Medulla oblongata (tissue), 1 donor: Measurements from ENCODE around the gene STN1.
A peak's percentile ranks its signal among the peaks of the same experiment; 100 is the strongest.
"Not testable (repeated sequence)": the region's sequence is repeated elsewhere in the genome, so short reads cannot be mapped to it uniquely, and the experiment has no call there.

Experiments
- DNase-seq: peaks from one replicate; pipeline ENCODE4 v3.0.0-alpha.2; 2015; ENCODE audit errors: extremely low spot score

The STN1 gene

DNA sequence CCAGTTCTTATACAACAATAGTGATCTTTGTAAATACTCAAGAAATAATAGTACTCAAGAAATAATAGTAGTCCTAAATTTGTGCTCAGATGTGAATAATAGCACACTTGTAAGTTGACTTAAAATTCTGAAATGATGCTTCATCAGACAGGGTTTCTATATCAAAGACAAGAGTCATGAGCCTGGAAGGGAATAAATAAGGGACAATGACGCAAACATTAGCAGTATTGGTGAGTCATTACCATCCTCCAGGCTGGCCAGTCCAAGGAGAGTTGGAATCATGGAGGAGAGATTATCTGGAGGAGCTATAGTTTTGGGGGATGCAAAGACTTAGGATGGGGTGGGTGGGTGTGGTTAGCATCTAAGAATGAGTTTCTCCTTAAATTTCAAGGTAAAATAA is 56.5 kb downstream of the STN1 start:
- no peak for DNase-seq

DNA sequence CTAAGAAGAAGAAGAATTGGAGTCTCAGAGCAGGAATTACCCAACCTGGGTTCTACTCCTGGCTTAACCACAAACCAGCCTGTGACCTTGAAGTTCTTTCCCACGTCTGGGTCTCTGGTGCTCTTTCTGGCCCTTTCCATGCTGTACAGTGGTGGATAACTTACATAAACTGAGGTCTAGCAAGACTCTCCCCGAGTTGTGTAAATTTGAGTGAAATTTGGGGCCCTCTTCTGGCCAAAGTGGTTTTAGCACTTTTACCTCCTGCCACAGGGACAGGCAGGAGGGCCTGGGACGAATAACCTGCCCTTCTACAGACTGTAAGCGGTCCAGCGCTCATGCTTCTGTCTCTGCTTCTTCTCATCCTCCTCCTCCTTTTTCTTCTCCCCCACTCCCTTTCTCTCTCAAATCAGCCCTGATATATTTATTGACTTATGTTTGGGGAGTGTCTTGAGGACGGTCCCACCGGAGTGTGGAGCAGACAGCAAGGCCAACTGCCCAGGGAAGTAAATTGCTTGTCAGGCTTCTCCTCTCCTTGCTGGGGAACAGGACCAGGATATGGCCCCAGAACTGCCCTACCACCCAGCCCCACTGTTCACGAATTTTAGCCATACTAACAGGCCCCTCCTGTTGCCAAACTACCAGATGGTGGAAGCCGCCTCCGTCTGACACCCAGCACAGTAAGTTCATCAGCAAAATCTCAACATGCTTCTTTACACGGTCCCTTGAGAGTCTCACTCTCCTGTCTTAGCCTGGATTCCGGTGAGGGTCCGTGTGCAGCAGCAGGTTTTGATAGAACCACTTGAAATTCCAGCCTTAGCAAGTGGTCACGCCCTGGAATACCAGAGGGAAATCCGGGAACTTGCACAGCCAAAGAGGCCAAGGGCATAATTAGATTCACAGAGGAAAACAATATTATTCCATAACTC is 58.6 kb downstream of the STN1 start:
- DNase-seq, result peak; percentile 91

GRCh38 chr10:103858360-103858759 is 59.6 kb downstream of the STN1 start:
- DNase-seq, result peak; percentile 61

DNA sequence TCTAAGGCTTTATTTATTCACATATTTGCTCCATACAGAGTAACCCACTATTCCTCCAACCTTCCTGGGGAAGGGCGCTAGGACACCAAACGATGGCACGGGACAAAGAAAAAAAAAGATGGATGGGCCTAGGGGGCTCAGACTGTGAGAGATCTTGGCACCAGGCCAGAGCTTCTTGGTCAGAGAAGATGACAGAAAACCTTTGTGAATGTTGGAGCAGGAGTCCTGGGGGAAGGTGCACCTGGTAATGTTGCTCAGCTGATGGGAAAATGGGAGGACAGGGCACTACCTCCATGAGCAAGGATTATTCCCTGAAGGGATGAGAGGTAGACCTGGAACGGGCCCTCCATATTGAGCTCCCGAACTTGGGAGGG is 61.2 kb downstream of the STN1 start:
- DNase-seq, result no peak

GRCh38 chr10:103855852-103856796 is 61.9 kb downstream of the STN1 start:
- DNase-seq, result peak; percentile 45

DNA sequence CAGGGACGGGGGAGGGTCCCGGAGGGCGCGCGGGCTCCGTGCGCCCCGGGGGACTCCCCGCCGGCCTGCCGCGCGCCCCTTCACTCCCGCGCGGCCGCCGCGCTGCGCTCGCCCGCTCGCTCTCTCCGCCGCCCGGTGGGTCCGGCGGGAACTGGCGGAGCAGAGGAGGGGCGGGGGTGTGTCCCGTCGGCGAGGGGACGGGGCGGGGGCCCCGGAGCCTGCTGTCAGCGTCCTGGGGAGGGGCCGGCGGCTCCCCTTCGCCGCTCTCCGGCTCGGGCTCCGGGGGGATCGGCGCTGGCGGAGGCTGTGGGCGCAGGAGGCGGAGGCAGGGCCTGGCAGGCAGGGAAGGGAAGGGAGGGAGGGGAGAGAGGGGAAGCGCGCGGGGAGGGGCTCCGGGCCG is 62.6 kb downstream of the STN1 start, which contains the start of gene SH3PXD2A:
SH3PXD2A (minus strand) TSS at position 153 of the 400 bp plus-strand sequence. CDS start 310 bp downstream, outside the sequence.
- peak; percentile 26 for DNase-seq

- peak; percentile 36 for DNase-seq
These were observed 63.1 kb downstream of the STN1 start for GRCh38 chr10:103854686-103855391.

DNA sequence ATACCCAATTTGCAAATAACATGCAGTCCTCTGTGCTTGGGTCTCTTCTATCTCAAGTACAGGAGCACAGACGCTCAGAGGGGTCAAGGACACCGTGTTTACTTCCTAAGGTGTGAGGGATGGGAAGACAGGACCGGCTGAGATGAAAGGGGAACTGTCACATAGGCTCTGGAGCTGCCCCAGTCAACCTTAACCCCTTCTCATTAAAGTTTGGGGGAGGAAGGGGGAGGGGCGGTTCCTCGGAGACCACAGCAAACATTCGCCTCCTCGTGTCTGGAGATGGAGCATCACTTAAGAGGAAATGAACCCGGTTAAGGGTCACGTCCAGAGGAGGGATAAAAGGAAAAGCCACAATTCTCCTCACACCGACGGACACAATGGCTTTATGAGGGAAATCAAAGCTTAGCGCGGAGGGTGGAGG is 63.7 kb downstream of the STN1 start:
- peak; percentile 29 for DNase-seq

GRCh38 chr10:103853428-103854264 is 64.3 kb downstream of the STN1 start:
- DNase-seq, result peak; percentile 28

DNA sequence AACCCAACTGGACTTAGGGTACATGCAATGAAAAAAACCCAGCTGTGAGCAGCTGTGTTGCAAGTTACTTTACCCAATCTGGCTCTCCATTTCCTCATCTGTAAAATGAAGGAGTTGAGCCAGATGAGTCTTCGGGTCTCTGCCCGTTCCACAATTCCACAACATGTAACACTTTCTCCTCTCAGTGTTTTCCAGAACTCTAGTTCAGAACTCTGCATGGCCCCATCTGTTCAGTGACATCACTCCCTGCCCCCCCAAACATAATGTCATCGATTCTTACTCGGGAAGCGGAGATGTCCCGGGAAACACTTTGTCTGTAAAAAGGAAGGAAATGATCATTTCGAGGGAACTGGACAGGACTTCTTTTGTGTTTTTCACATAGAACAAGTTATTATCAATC is 65.1 kb downstream of the STN1 start:
- peak; percentile 30 for DNase-seq

GRCh38 chr10:103852189-103852711 is 65.7 kb downstream of the STN1 start:
- peak; percentile 10 for DNase-seq

DNA sequence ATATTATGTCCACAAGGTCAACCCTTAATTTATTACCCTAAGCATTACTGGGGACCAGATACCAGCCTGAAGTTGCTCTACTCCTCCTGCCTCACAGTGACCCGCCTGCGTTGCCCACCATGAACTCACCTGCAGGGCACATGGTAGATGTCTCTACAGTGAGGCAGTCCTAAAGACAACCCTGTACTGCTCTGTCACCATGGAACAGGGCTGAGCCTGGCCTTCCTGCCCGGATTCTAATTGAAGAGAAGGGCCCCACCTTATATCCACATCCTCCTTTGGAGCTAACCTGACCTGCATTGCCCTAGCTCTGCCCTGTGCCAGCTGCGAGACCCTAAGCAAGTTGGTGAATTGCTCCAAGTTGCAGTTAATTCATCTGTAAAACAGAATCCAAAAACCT is 66.7 kb downstream of the STN1 start:
- no peak for DNase-seq

GRCh38 chr10:103850572-103850895 is 67.5 kb downstream of the STN1 start:
- DNase-seq, result no peak

DNA sequence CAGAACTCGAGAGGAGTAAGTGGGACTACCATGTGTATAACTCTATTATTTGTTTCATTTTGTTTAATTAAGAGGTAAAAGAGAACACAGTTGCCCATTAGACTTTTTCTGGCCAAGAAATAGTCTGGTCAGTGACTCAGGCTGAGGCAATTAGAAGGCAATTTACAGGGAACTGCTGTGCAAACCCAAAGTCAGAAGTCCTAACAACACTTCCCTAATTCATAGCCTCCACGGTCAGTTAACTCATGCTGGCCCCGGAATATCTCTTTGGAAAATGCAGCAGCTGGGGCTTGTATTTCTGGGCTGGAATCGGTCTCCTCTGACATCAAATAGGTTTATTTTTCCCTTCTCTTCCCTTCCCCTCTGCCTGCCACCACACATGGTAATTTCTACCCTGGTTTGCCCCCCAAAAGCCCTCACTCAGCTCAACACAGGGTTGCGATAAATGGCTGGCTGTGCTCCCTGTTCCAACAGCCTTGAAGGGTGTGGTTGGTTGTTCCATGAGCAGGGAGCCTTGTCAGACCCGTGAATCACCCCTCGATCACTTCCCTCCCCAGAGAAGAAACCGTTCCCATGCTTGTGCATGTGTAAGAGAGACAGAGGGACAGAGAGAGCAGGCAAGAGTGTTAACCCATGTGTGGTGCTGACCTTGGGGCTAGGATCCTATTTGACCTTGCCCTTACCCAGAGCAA is 68.0 kb downstream of the STN1 start:
- peak; percentile 33 for DNase-seq

DNA sequence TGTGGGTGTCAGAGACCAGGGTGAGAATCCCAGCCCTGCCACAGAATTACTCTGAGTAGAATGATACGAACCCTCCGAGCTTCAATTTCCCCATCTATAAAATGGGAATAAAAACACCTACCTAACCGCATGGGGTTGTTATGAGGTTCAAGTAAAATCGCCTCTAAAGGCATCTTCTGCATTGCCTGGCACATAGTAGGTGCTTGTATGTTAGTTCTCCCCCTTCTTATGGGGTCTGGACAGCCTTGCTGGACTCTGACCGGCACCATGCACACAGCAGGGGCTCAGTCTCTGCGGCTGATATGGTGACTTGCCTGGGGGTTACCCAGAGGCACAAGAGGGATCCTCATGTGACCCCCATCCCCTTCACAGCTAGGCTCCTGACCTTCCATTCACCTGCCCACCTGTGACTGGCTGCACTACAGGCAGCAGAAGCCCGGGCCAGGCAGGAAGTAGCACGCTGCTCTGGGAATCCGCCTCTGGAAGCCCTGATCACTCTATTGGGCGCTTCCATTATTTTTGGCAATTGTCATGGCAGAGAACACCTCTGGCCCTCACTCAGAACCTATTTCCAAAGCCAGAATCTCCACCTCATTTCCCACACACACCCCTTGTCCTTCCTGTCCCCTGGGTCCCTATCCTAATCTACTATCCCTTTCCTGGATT is 68.6 kb downstream of the STN1 start:
- no peak for DNase-seq

GRCh38 chr10:103847909-103848468 is 70.0 kb downstream of the STN1 start:
- no peak for DNase-seq

GRCh38 chr10:103847346-103847745 is 70.6 kb downstream of the STN1 start:
- no peak for DNase-seq

DNA sequence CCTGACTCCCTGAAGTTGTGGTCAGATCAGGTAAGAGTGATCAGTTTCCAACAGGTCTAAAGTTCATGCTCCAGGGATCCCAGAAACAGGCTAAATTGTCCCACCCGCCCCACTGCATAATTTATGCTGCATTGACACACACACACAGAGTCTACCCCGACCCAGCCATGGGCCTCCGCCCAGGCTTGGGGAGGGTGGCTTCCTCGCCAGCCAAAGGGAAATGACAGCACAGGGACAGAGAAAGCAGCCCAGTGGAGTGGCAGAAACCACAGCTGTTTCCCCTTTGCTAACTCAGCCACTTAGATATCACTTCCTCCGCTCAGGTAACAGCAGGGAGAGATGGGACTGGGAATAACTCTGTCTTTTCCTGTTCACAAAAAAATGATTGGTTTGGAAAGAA is 72.0 kb downstream of the STN1 start:
- DNase-seq, result peak; percentile 33

DNA sequence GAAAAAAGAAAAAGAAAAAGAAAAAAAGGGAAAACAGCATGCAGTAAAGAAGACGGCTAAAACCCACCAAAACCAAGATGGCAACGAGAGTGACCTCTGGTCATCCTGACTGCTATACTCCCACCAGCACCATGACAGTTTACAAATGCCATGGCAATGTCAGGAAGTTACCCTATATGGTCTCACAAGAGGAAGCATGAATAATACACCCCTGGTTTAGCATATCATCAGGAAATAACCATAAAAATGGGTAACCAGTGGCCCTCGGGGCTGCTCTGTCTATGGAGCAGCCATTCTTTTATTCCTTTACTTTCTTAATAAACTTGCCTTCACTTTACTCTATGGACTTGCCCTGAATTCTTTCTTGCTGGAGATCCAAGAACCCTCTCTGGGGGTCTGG is 72.6 kb downstream of the STN1 start:
- not testable (repeated sequence) for DNase-seq
